Neuronal stem cell (in vitro differentiated cells): ENCODE data around the gene NFATC2.

Source experiments
- DNase-seq: peaks from one replicate; pipeline ENCODE4 v3.0.0-alpha.2; 2013; ENCODE audit warnings: low spot score
- H2AFZ ChIP-seq: one replicate; pipeline ENCODE4 v1.6.1; 2013; ENCODE audit warnings: mild to moderate bottlenecking, low read length, inconsistent platforms
- H2AK5ac ChIP-seq: 2 replicates; pipeline ENCODE4 v1.6.1; 2013; ENCODE audit warnings: low read depth, mild to moderate bottlenecking, inconsistent platforms, low read length, moderate library complexity, mixed read lengths
- H2BK120ac ChIP-seq: 2 replicates; pipeline ENCODE4 v1.6.1; 2013; ENCODE audit warnings: low read depth, mild to moderate bottlenecking, inconsistent platforms, low read length, moderate library complexity, mixed read lengths
- H2BK12ac ChIP-seq: one replicate; pipeline ENCODE4 v1.6.1; 2013; ENCODE audit warnings: low read length, inconsistent platforms
- H2BK15ac ChIP-seq: 2 replicates; pipeline ENCODE4 v1.6.1; 2013; ENCODE audit warnings: mild to moderate bottlenecking, low read length, inconsistent platforms, mixed read lengths
- H2BK5ac ChIP-seq: one replicate; pipeline ENCODE4 v1.6.1; 2013; ENCODE audit warnings: inconsistent platforms, mild to moderate bottlenecking, low read length, moderate library complexity
- H3K14ac ChIP-seq: one replicate; pipeline ENCODE4 v1.6.1; 2013; ENCODE audit warnings: low read length, inconsistent platforms
- H3K18ac ChIP-seq: 2 replicates; pipeline ENCODE4 v1.6.1; 2013; ENCODE audit warnings: low read length, inconsistent platforms
- H3K23ac ChIP-seq: 2 replicates; pipeline ENCODE4 v1.6.1; 2013; ENCODE audit warnings: low read depth, mild to moderate bottlenecking, mixed read lengths, low read length, inconsistent platforms; ENCODE audit not compliant: poor library complexity
- H3K27ac ChIP-seq: replicated peaks from 3 replicates; pipeline ENCODE4 v1.5.1; 2013; ENCODE audit warnings: low read length, inconsistent platforms
- H3K27me3 ChIP-seq, 3 experiments: 2 replicates each; pipeline ENCODE4 v1.6.1; 2013; ENCODE audit warnings: low read length in 3 of 3, mild to moderate bottlenecking in 2 of 3, inconsistent platforms in 1 of 3, low read depth in 1 of 3, mixed read lengths in 1 of 3, moderate library complexity in 1 of 3; ENCODE audit not compliant: control insufficient read depth in 3 of 3, insufficient read depth in 3 of 3
- H3K36me3 ChIP-seq, 2 donors: replicated peaks in 1 of 2; 2 replicates each; pipeline ENCODE4 v1.6.1; 2013; ENCODE audit warnings: low read length in 2 of 2; ENCODE audit not compliant: control insufficient read depth in 2 of 2, insufficient read depth in 2 of 2
- H3K4ac ChIP-seq: 2 replicates; pipeline ENCODE4 v1.6.1; 2013; ENCODE audit warnings: inconsistent platforms, mild to moderate bottlenecking, low read length, moderate library complexity
- H3K4me1 ChIP-seq, 2 donors: 1 replicate in 1 of 2; 2 replicates in 1 of 2; pipeline ENCODE4 v1.6.1; 2013; ENCODE audit warnings: low read length in 2 of 2, low read depth in 1 of 2; ENCODE audit not compliant: control insufficient read depth in 2 of 2, insufficient read depth in 1 of 2
- H3K4me2 ChIP-seq: one replicate; pipeline ENCODE4 v1.6.1; 2013; ENCODE audit warnings: mild to moderate bottlenecking, low read length, inconsistent platforms; ENCODE audit not compliant: insufficient read depth, poor library complexity, severe bottlenecking
- H3K4me3 ChIP-seq, 2 donors: 2 replicates each; pipeline ENCODE4 v1.5.1; 2013; ENCODE audit warnings: low read length in 2 of 2, mild to moderate bottlenecking in 2 of 2, inconsistent platforms in 1 of 2, moderate library complexity in 1 of 2
- H3K79me1 ChIP-seq: one replicate; pipeline ENCODE4 v1.6.1; 2013; ENCODE audit warnings: low read depth, mild to moderate bottlenecking, inconsistent platforms, low read length, moderate library complexity
- H3K9ac ChIP-seq: one replicate; pipeline ENCODE4 v1.6.1; 2013; ENCODE audit warnings: mild to moderate bottlenecking, low read depth, low read length, inconsistent platforms; ENCODE audit not compliant: poor library complexity
- H3K9me3 ChIP-seq, 2 donors: replicated peaks in 1 of 2; 2 replicates each; pipeline versions ENCODE3 to v1.6.1; 2013; ENCODE audit warnings: low read length in 2 of 2, mild to moderate bottlenecking in 2 of 2, inconsistent platforms in 1 of 2, low read depth in 1 of 2, mixed read lengths in 1 of 2, moderate library complexity in 1 of 2; ENCODE audit not compliant: control insufficient read depth in 2 of 2, insufficient read depth in 1 of 2
- H4K8ac ChIP-seq: one replicate; pipeline ENCODE4 v1.6.1; 2013; ENCODE audit warnings: low read depth, mild to moderate bottlenecking, inconsistent platforms, low read length, moderate library complexity
- H4K91ac ChIP-seq: one replicate; pipeline ENCODE4 v1.6.1; 2013; ENCODE audit warnings: low read length, low read depth, mild to moderate bottlenecking, inconsistent platforms; ENCODE audit not compliant: poor library complexity
- WGBS, 2 donors: extraction: QIAGEN DNeasy Blood & Tissue Kit; methylation state at CpG; one replicate each; pipeline ENCODE4 v1.1.7; 2013; ENCODE audit warnings: missing lambda C conversion rate in 2 of 2, mixed read lengths in 1 of 2; ENCODE audit not compliant: insufficient read length in 2 of 2, insufficient replicate concordance in 1 of 2; ENCODE audit errors: extremely low coverage in 2 of 2; 5-methylcytosine and 5-hydroxymethylcytosine counted together

Gene NFATC2

GRCh38 chr20:51439160-51439689 is 103.3 kb downstream of the NFATC2 start:
- H3K4ac ChIP-seq: no peak overlapping the region
- H3K27ac ChIP-seq: no peak overlapping the region
- no peak overlapping the region for H3K4me3 ChIP-seq
- no peaks in the 10 kb centered on the region for H3K36me3 ChIP-seq
- no peak overlapping the region for H2BK5ac ChIP-seq
- H3K27me3 ChIP-seq: no peaks in the 10 kb centered on the region
- H4K91ac ChIP-seq: no peak overlapping the region
- H3K9ac ChIP-seq: no peak overlapping the region
- H3K4me2 ChIP-seq: no peak overlapping the region
- H3K18ac ChIP-seq: no peak overlapping the region
- H3K14ac ChIP-seq: no peak overlapping the region
- H3K23ac ChIP-seq: no peak overlapping the region
- DNase-seq: no peak
- no peak overlapping the region for H2BK120ac ChIP-seq
- no peak overlapping the region for H2AK5ac ChIP-seq
- H3K9me3 ChIP-seq: no peaks in the 10 kb centered on the region
- WGBS, 2 donors: no CpG with 5 or more reads among the region's 9 CpGs
- peaks cover under 1% of the 10 kb centered on the region in 2 donors for H3K4me1 ChIP-seq
- H2BK12ac ChIP-seq: no peak overlapping the region
- no peak overlapping the region for H2AFZ ChIP-seq
- H4K8ac ChIP-seq: no peak overlapping the region
- no peaks in the 10 kb centered on the region for H3K79me1 ChIP-seq
- H2BK15ac ChIP-seq: no peak overlapping the region

DNA sequence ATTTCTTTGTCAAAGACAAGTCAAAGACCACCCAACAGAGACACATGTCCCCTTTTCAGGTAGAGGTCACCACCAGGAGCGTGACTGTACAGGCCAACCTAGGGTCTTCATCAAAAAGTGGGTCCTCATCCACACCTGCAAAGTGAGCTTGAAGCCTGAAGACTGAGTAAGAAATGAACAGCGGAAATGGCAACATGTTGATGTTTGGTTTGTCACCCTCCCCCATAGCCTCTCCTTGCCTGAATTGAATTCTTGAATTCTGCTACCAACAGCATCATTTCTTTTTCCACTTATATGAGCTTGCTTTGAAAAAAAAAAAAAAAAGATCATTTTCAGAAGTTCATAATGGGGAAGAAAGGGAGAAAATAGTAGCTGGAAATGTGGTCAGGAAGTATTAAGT is 104.4 kb downstream of the NFATC2 start:
- Histone ChIP-seq H2BK120ac (no peak overlapping the region), H2BK15ac (no peak overlapping the region), H3K4me3 (no peak overlapping the region), H2AFZ (no peak overlapping the region), H4K91ac (no peak overlapping the region), H3K18ac (no peak overlapping the region), H3K9ac (no peak overlapping the region), H3K4me1 (no peaks in the 10 kb centered on the region), H3K14ac (no peak overlapping the region), H3K27me3 (no peaks in the 10 kb centered on the region), H3K27ac (no peak overlapping the region), H3K36me3 (no peaks in the 10 kb centered on the region), H3K23ac (no peak overlapping the region), H4K8ac (no peak overlapping the region), H3K9me3 (no peaks in the 10 kb centered on the region), H2AK5ac (no peak overlapping the region), H2BK5ac (no peak overlapping the region), H3K4me2 (no peak overlapping the region), H2BK12ac (no peak overlapping the region), H3K4ac (no peak overlapping the region), H3K79me1 (no peaks in the 10 kb centered on the region)
- DNase-seq: no peak
- no CpG with 5 or more reads among the region's 2 CpGs for WGBS, 2 donors

- H3K79me1 ChIP-seq: no peaks in the 10 kb centered on the region
- H3K14ac ChIP-seq: no peak overlapping the region
- no peak overlapping the region for H2BK5ac ChIP-seq
- no peak overlapping the region for H4K8ac ChIP-seq
- no peak for DNase-seq
- H3K18ac ChIP-seq: no peak overlapping the region
- no peak overlapping the region for H2BK12ac ChIP-seq
- no peaks in the 10 kb centered on the region for H3K36me3 ChIP-seq
- no peak overlapping the region for H3K9ac ChIP-seq
- no peak overlapping the region for H2BK120ac ChIP-seq
- H4K91ac ChIP-seq: no peak overlapping the region
- no peak overlapping the region for H2AK5ac ChIP-seq
- no peak overlapping the region for H3K4me3 ChIP-seq
- H2BK15ac ChIP-seq: no peak overlapping the region
- no peak overlapping the region for H2AFZ ChIP-seq
- H3K23ac ChIP-seq: no peak overlapping the region
- no peaks in the 10 kb centered on the region for H3K9me3 ChIP-seq
- no peak overlapping the region for H3K4me2 ChIP-seq
- no peak overlapping the region for H3K27ac ChIP-seq
- no peaks in the 10 kb centered on the region for H3K4me1 ChIP-seq
- WGBS, 2 donors: no CpG with 5 or more reads among the region's 7 CpGs
- H3K4ac ChIP-seq: no peak overlapping the region
- no peaks in the 10 kb centered on the region for H3K27me3 ChIP-seq
These were observed 105.2 kb downstream of the NFATC2 start for GRCh38 chr20:51437182-51437924.

- Histone ChIP-seq H3K18ac (no peak overlapping the region), H4K8ac (no peak overlapping the region), H3K14ac (no peak overlapping the region), H3K27ac (no peak overlapping the region), H2BK12ac (no peak overlapping the region), H3K4me1 (peaks cover 0 to 2% of the 10 kb centered on the region in 2 donors), H2AFZ (no peak overlapping the region), H3K23ac (no peak overlapping the region), H2BK5ac (no peak overlapping the region), H3K4me3 (no peak overlapping the region), H2BK120ac (no peak overlapping the region), H4K91ac (no peak overlapping the region), H3K9ac (no peak overlapping the region), H2AK5ac (no peak overlapping the region), H3K4ac (no peak overlapping the region), H2BK15ac (no peak overlapping the region), H3K27me3 (no peaks in the 10 kb centered on the region), H3K4me2 (no peak overlapping the region), H3K9me3 (no peaks in the 10 kb centered on the region), H3K79me1 (no peaks in the 10 kb centered on the region), H3K36me3 (no peaks in the 10 kb centered on the region)
- WGBS, 2 donors: no CpG with 5 or more reads among the region's 6 CpGs
- DNase-seq: no peak
These were observed 107.8 kb downstream of the NFATC2 start for GRCh38 chr20:51434580-51435247.
